ENCODE data around the gene UBE2I.

- no peak for TF ChIP-seq CTCF (conservative IDR thresholded peaks at IDR 0.05)
- TF ChIP-seq EZH2 (IDR thresholded peaks at IDR 0.05; ENCODE audit: low read depth): no peak
Observed at GRCh38 chr16:1351215-1351581, 41.8 kb downstream of the UBE2I start.
